Measurements from ENCODE around the gene RIBC2.

GRCh38 chr22:45425101-45425500, 11.6 kb downstream of the RIBC2 start:
- TF ChIP-seq EZH2 (IDR thresholded peaks at IDR 0.05; ENCODE audit: low read length) (no peak), CTCF (optimal IDR thresholded peaks at IDR 0.05 in 1 of 3, IDR thresholded peaks at IDR 0.05 in 1 of 3, conservative IDR thresholded peaks at IDR 0.05 in 1 of 3; ENCODE audit: extremely low read depth in 1 of 3, insufficient read depth in 2 of 3, low read length in 3 of 3) (no peak)

All from keratinocyte (primary cell).